Stimulated activated CD8-positive, alpha-beta memory T cell treated with anti-CD3 and anti-CD28 coated beads, Interleukin-15, amount 100 ng/mL, for 4 hours (primary cell): ENCODE measurements around the gene RYR2.

ENCODE experiments used
- DNase-seq, 2 donors: peaks; one replicate each; pipeline ENCODE4 v3.0.0-alpha.2; 2020; ENCODE audit warnings: low read depth in 2 of 2

Gene RYR2

DNA sequence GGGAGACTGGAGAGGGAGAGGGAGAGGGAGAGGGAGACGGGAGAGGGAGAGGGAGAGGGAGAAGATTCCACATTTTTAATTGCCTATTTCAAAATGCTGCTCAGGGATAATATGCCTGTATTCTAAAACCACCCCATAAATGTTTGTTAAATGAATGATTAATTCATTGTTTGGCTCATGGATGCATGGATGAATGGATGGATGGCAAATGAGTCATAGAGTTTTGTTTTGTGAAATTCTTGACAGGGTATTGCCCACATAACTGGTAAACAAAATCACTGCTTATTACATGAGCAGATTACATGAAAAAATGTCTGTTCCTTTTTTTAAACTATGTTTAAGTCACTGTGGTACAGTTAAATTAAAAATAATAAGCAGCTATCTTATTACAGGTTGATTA is 628.3 kb downstream of the RYR2 start:
- no peak for DNase-seq

DNA sequence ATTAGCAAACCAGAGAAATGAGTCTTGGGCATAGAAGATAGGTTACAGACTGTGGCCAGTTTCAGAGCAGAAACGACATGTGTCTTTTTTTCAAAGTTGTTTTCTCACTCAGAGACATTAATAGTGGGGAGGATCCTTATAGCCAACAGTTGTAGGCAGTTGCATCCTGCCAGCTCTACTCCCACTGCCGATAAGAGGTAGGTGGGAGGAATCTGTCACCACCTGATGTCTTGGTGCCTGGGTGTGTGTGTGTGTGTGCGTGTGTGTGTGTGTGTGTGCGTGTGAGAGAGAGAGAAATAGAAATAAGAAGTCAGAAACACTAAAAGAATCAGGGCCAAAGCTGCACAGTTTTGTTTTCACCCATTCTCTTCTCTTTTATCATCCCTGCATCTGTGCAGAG is 629.3 kb downstream of the RYR2 start:
- no peak for DNase-seq

DNA sequence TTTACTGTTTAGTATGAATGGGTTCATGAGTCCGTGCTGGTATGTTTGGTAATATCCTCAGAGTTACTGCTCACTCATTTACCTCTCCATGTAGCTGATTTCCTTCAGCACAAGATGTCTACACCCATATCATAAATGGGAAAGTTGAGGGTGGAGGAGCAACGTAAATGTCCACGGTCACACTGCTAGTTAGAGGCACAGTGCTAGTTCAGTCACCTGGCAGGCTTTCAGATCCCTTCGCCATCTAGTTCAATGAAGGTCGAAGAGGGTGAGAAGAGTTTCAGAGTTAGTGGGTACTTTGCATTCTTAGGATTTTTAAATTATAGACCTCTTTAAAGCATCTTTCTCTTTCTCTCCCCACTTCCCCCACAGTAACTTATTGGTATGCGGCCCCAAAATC is 630.0 kb downstream of the RYR2 start:
- DNase-seq = no peak

DNA sequence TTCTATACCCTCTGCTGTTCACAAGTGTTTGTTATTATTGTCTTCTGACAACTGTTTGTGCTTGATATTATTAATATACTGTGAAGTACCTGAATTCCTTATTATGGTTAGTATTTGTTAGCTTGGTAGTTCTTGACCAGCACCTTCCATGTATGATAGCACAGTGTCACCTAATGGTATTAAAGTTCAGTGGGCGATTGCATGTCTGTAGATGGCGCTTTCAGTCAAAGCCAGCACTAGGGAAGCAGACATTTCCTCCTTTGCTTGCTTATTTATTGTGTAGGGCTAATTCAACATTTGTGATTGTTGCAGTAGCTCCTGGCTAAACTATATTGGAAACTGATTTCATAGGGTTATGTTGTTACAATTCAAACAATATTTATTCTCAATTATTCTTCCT is 630.8 kb downstream of the RYR2 start:
- DNase-seq = no peak

DNA sequence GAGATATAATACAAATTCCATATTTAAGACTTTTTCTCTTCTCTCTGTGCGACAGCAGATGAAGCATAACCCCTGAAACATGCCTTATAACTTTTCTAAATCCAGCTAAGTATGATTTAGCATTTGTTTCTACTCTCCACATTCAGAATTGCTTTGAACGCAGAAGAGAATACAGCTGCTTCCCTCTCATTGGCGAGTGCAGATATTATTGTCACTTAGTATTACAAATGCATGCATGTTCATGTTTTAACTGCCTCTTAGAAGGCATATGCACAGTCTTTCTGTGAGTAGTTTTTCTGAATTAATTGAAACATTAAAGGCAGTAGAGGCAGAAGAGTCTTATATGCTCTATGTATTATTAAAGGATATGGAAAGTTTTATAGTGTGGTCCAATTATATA is 631.6 kb downstream of the RYR2 start:
- no peak for DNase-seq

DNA sequence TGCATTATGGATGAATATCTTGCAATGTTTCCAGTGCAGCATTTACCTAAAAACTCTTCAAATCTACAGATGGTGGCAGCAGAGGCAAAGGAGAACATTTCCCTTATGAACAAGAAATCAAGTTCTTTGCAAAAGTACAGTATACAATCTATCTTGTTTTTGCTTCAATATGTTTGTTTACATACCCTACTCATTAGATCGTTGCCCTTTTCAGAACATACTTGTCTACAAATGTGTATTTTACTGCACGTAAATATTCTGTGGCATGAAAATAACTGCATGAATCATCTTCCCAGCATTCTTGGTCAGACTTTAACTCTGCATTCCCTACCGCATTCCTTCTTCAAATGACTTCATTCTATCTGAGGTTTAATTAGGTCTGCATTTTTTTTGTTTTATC is 636.0 kb downstream of the RYR2 start:
- DNase-seq = no peak

DNA sequence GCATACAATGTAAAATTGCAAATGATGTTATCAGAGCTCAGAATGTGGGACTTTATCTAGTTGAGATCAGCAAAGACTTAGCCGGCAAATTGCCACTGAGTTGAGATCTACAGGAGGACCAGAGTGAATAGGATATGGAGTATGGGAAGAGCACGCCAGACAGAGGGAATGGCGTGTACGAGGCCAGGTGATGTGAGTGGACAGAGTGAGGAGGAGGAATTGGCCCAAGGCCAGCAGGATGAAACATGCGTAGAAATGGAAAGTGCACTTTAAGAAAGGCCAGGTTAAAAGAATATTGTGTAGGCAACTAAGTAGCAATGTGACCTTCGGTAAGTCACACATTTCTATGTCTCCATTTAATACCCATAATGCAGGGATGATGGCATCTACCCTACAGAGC is 637.7 kb downstream of the RYR2 start:
- no peak for DNase-seq

DNA sequence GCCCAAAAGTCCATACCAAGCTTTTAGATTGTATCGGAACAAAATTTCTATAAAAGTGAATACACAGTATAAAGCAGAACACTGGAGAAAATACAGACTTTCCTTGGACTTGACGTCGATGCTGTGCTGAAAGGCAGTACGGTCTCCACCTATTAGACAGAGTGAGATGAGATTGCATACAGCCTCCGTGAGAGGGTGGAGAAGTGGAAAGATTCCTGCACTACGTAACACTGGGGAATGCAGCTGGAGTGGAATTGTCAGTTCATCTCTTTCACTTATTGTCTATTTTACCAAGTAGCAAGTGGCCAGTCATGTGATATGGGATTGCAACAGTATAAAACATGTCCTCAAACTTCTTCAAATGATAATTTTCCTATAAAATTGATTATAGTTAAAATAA is 639.2 kb downstream of the RYR2 start:
- DNase-seq = no peak

DNA sequence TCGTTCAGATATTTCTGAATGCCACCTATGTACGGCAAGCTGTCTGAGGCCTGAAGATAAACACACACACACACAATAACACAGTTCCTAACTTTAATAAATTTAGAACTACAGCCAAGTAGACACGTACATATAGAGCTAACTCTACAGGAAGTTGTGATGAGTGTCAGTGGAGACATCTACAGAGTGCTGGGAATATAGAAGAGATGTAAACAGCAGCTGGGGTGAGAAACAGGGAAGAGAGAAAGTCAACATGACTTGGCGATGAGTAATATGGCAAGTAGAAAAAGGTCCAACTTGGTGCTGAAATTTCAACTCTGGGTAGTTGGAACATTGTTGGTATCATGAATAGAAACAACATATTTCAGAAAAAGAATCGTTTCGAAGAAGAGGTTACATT is 642.3 kb downstream of the RYR2 start:
- DNase-seq = no peak

DNA sequence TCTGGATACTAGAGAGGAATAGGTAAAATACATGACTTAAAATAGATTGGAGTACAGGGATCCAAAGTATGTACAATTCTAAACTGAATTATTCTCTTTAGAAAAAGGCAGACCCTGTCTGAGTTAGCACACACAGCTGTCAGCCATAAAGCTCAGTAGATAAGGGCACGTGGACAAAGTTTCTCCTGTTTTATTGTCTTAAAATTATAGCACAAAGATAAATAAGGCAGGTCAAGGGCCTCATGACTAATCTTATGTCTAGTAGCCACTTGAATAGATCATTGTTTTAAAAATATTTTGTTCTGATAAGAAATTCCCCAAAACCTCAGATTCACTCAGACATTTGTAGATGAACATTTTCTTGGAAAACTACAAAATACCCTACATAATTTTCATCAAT is 643.6 kb downstream of the RYR2 start:
- DNase-seq = no peak

DNA sequence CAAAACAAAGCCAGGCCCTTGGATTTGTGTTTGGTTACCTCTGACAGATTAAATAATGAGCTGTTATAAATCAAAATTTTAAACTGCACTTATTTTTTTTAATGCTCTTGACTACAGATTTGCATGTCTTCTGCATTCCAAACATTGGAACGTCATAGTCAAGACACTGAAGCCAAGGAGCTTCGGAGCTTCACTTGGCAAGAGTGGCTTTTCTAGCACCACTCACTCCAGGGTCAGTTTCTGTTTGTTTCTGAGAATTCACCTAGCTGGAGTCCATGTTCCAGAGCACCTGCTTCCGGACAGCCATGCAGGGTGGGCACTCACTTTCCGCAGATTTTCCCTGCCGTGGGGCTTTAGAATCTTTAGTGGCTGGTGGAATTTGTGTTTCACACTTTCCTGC is 645.8 kb downstream of the RYR2 start:
- DNase-seq = no peak

DNA sequence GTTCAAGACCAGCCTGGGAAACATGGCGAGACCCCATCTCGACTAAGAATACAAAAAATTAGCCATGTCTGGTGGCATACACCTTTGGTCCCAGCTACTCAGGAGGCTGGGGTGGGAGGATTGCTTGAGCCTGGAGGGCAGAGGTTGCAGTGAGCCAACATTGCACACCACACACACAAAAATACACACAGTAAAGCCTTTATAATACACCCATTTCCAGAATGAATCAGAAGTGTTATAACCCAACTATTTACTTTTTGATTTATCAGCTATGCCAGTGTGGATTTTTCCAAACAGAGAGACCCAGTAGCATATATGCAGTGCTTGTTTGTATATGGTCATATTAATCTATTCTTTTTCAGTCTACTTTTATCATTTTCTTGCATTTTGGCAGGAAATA is 648.7 kb downstream of the RYR2 start:
- no peak for DNase-seq

DNA sequence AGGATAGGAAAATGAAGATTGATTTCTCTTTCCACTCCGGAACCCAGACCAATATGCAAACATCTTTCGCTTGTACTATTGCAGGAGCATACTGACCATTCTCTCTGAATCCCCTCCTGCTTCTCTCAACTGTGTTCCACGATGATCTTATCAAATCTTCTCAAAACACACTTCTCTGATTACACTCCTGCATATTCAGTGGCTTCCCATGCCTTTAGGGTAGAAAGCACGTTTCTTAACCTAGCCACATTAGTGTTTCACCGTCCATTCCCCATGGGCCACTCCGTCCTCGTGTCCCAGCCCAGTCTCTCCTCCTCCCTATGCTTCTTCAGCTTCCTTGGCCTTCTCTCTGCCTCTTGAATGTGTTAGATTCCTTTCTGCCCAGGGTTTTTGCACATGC is 650.3 kb downstream of the RYR2 start:
- no peak for DNase-seq

DNA sequence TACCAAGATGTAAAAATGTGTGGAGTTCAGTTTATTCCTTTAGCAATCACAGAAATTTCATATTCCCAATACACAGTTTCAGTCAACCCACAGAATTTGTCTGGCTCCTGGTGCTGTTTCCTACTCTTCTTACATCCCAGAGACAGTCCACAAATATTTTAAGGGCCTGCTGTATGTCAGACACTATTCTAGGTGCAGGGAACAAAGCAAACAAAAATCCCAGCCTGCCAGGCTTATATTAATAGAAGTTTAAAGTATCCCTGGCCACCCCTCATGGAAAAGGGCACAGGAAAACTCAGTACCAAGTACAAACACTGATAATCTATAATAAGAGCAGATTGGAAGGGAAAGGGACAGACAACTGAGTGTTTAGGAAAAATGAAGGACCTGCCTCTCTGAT is 653.9 kb downstream of the RYR2 start:
- no peak for DNase-seq

DNA sequence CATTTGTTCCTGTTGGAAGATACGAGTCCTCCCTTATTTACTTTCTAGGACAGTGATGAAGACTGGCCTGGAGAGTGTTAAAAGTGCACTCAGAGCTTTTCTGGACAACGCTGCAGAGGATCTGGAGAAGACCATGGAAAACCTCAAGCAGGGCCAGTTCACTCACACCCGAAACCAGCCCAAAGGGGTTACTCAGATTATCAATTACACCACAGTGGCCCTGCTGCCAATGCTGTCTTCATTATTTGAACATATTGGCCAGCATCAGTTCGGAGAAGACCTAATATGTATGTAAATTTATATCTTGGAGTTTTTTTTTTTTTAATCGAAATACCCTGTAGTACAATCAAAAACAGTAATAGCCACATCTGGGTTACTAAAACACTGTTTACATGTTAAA is 658.2 kb downstream of the RYR2 start:
- DNase-seq = no peak

DNA sequence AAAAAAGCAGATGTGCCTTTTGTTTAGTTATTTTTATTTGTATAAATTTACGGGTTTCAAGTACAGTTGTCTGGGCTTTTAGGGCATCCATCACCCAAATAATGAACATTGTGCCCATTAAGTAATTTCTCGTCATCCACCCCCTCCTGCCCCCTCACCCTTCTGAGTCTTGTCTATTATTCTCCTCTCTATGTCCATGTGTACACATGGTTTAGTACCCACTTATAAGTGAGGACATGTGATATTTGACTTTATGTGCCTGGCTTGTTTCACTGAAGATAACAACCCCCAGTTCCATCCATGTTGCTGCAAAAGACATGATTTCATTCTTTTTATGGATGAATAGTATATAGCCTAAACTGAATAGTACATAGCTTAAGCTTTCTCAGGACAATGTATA is 659.5 kb downstream of the RYR2 start:
- DNase-seq = no peak

DNA sequence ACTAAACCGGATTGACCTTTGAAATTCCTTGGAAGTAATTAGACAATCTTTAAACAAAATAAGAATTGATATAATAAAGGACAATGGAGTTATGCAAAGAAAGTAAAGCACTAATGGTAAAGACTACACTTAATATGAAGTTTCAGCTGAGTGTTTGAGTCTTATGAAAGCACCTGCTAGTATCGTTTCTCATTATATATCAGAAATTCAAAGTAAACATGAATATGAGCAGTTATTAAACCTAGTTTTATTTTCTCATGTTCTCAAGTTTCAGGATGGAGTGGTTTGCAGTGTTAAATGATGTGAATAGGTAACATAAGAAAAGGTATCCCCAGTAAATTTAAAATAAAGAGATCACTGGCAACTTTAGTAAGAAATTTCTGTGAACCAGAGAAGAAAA is 660.2 kb downstream of the RYR2 start:
- DNase-seq = no peak

DNA sequence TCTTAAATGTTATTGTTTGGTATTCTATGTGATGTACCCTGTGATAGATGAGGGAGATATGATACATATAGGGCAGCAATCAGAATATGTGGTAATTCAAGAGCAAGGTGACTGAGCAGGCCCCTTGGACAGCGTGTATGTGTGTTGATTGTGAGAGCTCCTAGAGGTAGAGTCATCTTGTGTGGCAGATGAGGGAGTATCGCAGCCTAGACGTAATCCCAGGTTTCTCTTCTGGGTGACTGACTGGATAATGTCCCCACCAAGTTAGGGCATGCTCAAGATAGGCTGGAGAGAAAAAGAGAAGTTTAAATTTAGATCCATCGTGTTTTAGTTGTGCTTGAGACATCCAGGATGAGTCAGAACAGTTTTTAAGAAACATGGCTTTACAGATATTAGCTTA is 663.5 kb downstream of the RYR2 start:
- DNase-seq = no peak

DNA sequence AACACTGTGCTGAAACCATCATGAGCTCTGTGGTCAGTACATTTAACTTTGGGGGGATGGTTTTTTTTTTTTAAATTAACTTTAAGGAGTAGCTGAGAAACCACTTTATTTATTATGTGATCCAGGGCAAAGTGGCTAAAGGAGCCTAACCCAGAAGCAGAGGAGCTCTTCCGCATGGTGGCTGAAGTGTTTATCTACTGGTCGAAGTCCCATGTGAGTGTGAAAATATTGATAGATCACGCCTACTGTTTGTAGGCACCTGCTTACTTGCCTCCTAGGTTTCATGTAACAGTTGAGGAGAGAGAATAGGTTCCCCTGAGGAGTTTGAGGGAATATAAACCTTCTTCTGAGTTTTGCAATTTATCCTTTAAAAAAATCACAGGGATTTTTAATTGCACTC is 667.4 kb downstream of the RYR2 start:
- no peak for DNase-seq

DNA sequence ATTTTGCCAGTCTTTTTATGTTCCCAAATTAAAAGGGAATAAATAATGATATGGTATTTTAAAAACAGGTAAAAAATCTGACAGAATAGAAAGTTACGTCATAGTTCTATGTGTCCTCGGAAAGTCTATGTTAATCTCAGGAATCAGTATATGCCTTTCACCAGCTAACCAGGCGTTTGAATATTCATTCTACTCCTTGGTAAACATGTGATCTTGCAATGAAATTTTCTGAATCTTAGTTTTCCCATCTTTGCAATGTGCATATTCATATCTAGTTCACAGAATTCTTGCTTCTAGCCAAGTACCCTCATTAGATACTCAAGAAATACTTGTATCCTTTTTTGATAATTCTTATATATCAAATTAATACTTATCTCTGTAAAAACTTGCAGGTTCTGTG is 669.3 kb downstream of the RYR2 start:
- DNase-seq = no peak

DNA sequence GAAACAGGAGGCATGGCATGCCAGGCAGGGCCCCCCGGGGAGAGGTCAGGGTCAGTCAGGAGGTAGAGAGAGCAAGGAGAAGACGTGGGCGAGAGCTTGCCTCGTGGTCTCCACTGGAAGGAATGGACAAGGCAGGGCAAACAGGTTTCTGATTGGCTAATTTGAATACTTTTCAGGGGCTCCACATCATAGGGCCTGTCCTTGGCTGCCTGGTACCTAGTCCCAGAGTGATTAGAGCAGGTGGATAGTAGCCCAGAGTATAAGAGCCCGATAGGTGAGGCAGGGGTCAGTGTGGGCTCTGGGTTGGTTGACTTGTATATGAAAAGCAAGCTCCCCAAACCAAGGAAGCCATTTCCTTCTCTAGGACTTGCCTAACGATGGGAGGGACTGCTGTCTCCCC is 670.1 kb downstream of the RYR2 start:
- no peak for DNase-seq

DNA sequence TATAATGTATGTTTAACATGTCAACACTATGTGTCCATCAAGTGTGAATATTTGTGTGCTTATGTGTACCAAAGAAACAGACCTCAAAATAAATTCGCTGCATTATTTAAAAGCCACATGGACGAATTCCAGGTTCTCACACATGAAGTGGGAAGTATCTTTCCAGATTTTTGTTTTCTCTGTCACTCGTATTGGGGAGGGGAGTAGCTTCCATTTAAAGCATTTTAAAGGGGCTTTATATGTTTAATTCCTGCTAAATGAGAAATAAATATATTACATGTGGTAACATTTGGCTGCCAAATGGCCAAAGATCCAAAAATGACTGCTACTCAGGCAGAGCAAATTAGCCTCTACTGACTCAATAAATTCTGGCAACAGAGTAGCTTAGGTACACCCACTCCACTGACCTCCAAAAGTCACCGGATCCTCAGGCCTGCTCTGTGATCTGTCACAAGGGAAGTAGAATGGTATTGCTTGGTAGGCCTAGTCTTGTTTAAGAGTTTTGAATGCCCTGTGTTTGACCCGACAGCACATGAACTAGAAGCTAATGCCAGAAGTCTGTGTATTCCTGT is 670.7 kb downstream of the RYR2 start:
- DNase-seq = no peak

DNA sequence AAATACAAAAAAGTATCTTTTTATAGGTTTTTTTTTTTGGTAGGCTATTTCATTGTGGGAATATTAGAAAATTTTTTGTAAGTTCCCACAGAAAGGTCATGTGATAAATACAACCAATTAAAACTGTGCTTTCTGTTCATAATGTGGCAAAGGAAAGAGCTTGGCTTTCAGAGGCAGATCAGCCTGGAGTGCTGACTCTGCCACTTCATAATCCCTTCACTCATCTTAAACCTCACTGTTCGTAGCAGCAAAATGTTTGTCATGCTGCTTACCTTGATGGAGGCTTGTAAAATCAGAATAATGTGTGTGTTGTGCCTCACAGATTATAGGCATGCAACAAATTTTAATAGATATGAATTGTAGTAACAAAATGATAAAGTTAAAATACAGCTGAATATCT is 671.9 kb downstream of the RYR2 start:
- no peak for DNase-seq

DNA sequence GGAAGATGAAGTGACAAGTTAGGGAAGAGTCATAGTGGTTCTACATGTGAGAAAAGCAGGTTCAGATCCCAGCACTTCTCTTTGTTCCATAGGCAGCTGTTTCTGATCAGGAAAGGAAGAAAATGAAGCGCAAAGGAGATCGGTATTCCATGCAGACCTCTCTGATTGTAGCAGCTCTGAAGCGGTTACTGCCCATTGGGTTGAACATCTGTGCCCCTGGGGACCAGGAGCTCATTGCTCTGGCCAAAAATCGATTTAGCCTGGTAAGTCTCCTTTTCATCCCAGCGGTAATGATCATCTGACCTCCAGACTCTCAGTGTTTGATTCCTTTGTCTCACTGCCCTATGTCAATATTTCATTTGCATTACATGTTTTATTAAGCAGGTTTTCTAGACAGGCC is 675.1 kb downstream of the RYR2 start:
- DNase-seq = no peak

DNA sequence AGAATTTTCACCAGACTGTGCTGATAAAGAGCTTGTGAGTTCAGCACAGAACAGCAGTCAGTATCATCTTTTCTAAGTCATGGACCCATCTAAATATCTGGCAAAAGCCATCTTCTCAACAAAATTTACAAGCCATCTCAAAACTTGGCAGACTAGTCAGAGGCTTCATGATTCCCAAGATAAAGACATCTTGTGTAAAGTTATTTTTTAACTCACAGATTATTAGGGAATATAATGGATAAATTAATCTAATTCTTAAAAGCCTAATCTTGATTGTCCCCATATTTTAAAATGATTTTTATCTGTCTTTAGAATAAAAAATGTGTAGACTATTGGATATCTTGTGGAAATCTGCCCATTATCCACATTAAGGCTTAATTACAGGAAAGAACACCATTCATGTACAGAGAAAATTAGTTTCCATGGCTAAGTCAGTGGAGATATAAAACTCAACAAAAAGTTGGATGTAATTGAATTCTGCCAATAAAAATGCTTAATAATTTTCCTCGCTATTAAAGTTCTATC is 688.9 kb downstream of the RYR2 start:
- no peak for DNase-seq
